Measurements from ENCODE around the gene SLC7A4. TPM values are rescaled to one million over a fixed set of nuclear protein-coding genes. Genes with fewer than 3 reads are reported as not detected.

SLC7A4 gene
- total RNA-seq, 1 experiment from 2014 or later = not detected

- CTCF ChIA-PET = no interaction called here
These were observed 38.6 kb upstream of the SLC7A4 start for GRCh38 chr22:21070690-21071615.

More at GRCh38 chr22:21070690-21071615, 38.6 kb upstream of the SLC7A4 start:
- intact Hi-C loops (cut with micrococcal nuclease) = no loop called here
- Histone ChIP-seq H3K9me3 (ENCODE audit: control insufficient read depth in 1 of 2, insufficient read depth in 1 of 2, low read depth in 1 of 2, low read length in 2 of 2) (0 out of 4 replicates have a peak, but pooled peaks cover 0 to 4% of the 10 kb centered on the region in 2 experiments), H3K4me3 (replicated peaks in 1 of 2; ENCODE audit: low read depth in 1 of 2, low read length in 2 of 2) (no peak overlapping the region), H3K4me1 (ENCODE audit: control insufficient read depth in 1 of 2, insufficient read depth in 2 of 2, low read length in 2 of 2) (peaks cover 0 to 11% of the 10 kb centered on the region in 2 experiments; a peak in 2 of 4 replicates), H3K79me2 (ENCODE audit: insufficient read depth, low read length) (no peaks in the 10 kb centered on the region), H3K27ac (ENCODE audit: low read depth, low read length) (no peak overlapping the region), H3K9me2 (ENCODE audit: insufficient read depth) (no peaks in the 10 kb centered on the region), H2AFZ (ENCODE audit: low read depth, low read length, poor library complexity, severe bottlenecking) (no peak overlapping the region), H3K9ac (ENCODE audit: low read length) (no peak overlapping the region), H3K36me3 (ENCODE audit: control insufficient read depth in 1 of 2, insufficient read depth in 2 of 2, low read length in 2 of 2) (no peaks in the 10 kb centered on the region), H3K4me2 (ENCODE audit: low read length) (no peak overlapping the region), H3K27me3 (ENCODE audit: insufficient read depth, low read length) (no peaks in the 10 kb centered on the region), H4K20me1 (ENCODE audit: insufficient read depth) (no peaks in the 10 kb centered on the region)
- DNase-seq (ENCODE audit: low read depth, low spot score) = no peak
- no peak for ATAC-seq
- no TSS peak for BruUV-seq (replicated peaks)
- RAD21 ChIA-PET (ENCODE audit: low non-redundant PET in 1 of 2, low total read pairs in 2 of 2, uncharacterized antibody in 2 of 2, unreplicated experiment in 2 of 2) = no interaction called here
- POLR2A ChIA-PET = no interaction called here
- TF ChIP-seq REST (IDR thresholded peaks at IDR 0.05; ENCODE audit: low read depth) (no peak), JUND (IDR thresholded peaks at IDR 0.05) (no peak), POLR2AphosphoS5 (IDR thresholded peaks at IDR 0.05; ENCODE audit: low read depth, low read length) (no peak), ZNF274 (IDR thresholded peaks at IDR 0.05; ENCODE audit: low read depth, low read length) (no peak), ELF1 (IDR thresholded peaks at IDR 0.05; ENCODE audit: borderline replicate concordance, low read depth) (no peak), ZFX (IDR thresholded peaks at IDR 0.05) (no peak)
